H1 (cell line): ENCODE measurements around the gene TSSC4. TPM values are rescaled to one million over a fixed set of nuclear protein-coding genes. Genes with fewer than 3 reads are reported as not detected.

ENCODE experiments used
- CTCF ChIA-PET: fragments of 300-600 bp; sonication (Branson Sonifier 250); formaldehyde crosslinking; loops from one replicate; lab custom pipeline; 2021; ENCODE audit not compliant: partially characterized antibody; lab: Charles Lee
- POLR2A ChIA-PET: fragments of 300-600 bp; sonication (Branson Sonifier 250); formaldehyde crosslinking; loops from one replicate; lab custom pipeline; 2021; ENCODE audit warnings: inconsistent platforms; ENCODE audit not compliant: partially characterized antibody; lab: Charles Lee
- DNase-seq, 2 experiments: peaks; one replicate each; pipeline versions ENCODE4 v3.0.0 to v3.0.0-alpha.2; 2010 to 2022; ENCODE audit warnings: low spot score in 2 of 2, low read depth in 1 of 2, mixed read lengths in 1 of 2
- FAIRE-seq: peaks from 2 replicates; lab custom pipeline; 2011; peaks lifted over from hg19 to GRCh38; lab: Jason Lieb, UNC
- H2AFZ ChIP-seq: 2 replicates; pipeline ENCODE4 v1.8.1; 2012; ENCODE audit warnings: low read length, inconsistent platforms
- H2AK5ac ChIP-seq: 2 replicates; pipeline ENCODE4 v1.6.1; 2013; ENCODE audit warnings: low read depth, low read length
- H2BK120ac ChIP-seq: replicated peaks from 2 replicates; pipeline ENCODE3; 2013; ENCODE audit warnings: low read depth, low read length, inconsistent platforms
- H2BK12ac ChIP-seq: 2 replicates; pipeline ENCODE4 v1.6.1; 2013; ENCODE audit warnings: low read depth, low read length
- H2BK15ac ChIP-seq: 2 replicates; pipeline ENCODE4 v1.6.1; 2013; ENCODE audit warnings: low read length
- H2BK20ac ChIP-seq: 2 replicates; pipeline ENCODE4 v1.6.1; 2013; ENCODE audit warnings: low read length
- H2BK5ac ChIP-seq: 2 replicates; pipeline ENCODE4 v1.6.1; 2013; ENCODE audit warnings: low read depth, low read length
- H3K14ac ChIP-seq: 2 replicates; pipeline ENCODE4 v1.6.1; 2013; ENCODE audit warnings: inconsistent platforms; ENCODE audit not compliant: insufficient read length
- H3K18ac ChIP-seq: 2 replicates; pipeline ENCODE4 v1.6.1; 2013; ENCODE audit warnings: low read length; ENCODE audit errors: extremely low read depth
- H3K23ac ChIP-seq: 2 replicates; pipeline ENCODE4 v1.6.1; 2013; ENCODE audit warnings: inconsistent platforms; ENCODE audit not compliant: insufficient read length
- H3K23me2 ChIP-seq: 2 replicates; pipeline ENCODE4 v1.6.1; 2013; ENCODE audit warnings: low read depth, low read length
- H3K27ac ChIP-seq: 2 replicates; pipeline ENCODE4 v1.6.1; 2011; ENCODE audit warnings: low read depth, low read length, inconsistent platforms
- H3K27me3 ChIP-seq, 4 experiments: replicated peaks in 1 of 4; 1 replicate in 1 of 4; 2 replicates in 3 of 4; pipeline versions ENCODE4 v1.6.1 to v1.8.1; 2011 to 2013; ENCODE audit warnings: low read length in 3 of 4, mild to moderate bottlenecking in 3 of 4, inconsistent platforms in 2 of 4, mixed read lengths in 2 of 4, moderate library complexity in 1 of 4; ENCODE audit not compliant: control insufficient read depth in 3 of 4, insufficient read depth in 3 of 4; ENCODE audit errors: extremely low read depth in 1 of 4
- H3K36me3 ChIP-seq, 4 experiments: 2 replicates each; pipeline versions ENCODE4 v1.6.1 to v1.8.1; 2011 to 2013; ENCODE audit warnings: mild to moderate bottlenecking in 4 of 4, low read length in 3 of 4, moderate library complexity in 2 of 4, control low read depth in 1 of 4, inconsistent platforms in 1 of 4; ENCODE audit not compliant: insufficient read depth in 4 of 4, control insufficient read depth in 2 of 4
- H3K4ac ChIP-seq: replicated peaks from 2 replicates; pipeline ENCODE3; 2013; ENCODE audit warnings: low read length, low read depth, mixed read lengths, inconsistent platforms; ENCODE audit not compliant: insufficient read length
- H3K4me1 ChIP-seq, 4 experiments: replicated peaks in 1 of 4; 1 replicate in 1 of 4; 2 replicates in 3 of 4; pipeline versions ENCODE4 v1.6.1 to v1.8.1; 2011 to 2013; ENCODE audit warnings: low read length in 3 of 4, inconsistent platforms in 2 of 4, mixed read lengths in 1 of 4; ENCODE audit not compliant: insufficient read depth in 4 of 4, control insufficient read depth in 3 of 4
- H3K4me2 ChIP-seq, 2 experiments: 2 replicates each; pipeline versions ENCODE4 v1.6.1 to v1.8.1; 2011 to 2013; ENCODE audit warnings: low read depth in 2 of 2, low read length in 2 of 2, control low read depth in 1 of 2, inconsistent platforms in 1 of 2, mild to moderate bottlenecking in 1 of 2; ENCODE audit not compliant: insufficient read depth in 1 of 2
- H3K4me3 ChIP-seq, 4 experiments: fragments of 200-600, 300-600 bp in 1 of 4; sonication (generic), shearing (Covaris generic), sonication (Bioruptor Twin) in 1 of 4; 2 replicates each; pipeline versions ENCODE4 v1.5.1 to v1.8.1; 2011 to 2016; ENCODE audit warnings: low read length in 4 of 4, low read depth in 3 of 4, control low read depth in 2 of 4, inconsistent platforms in 2 of 4, mild to moderate bottlenecking in 2 of 4, mixed read lengths in 1 of 4, moderate library complexity in 1 of 4; ENCODE audit not compliant: insufficient read depth in 2 of 4; ENCODE audit errors: extremely low read depth in 1 of 4
- H3K56ac ChIP-seq: replicated peaks from 2 replicates; pipeline ENCODE3; 2013; ENCODE audit warnings: low read depth, mild to moderate bottlenecking, mixed read lengths, low read length, inconsistent platforms; ENCODE audit not compliant: insufficient read length
- H3K79me1 ChIP-seq: 2 replicates; pipeline ENCODE4 v1.6.1; 2013; ENCODE audit warnings: low read depth, low read length, control low read depth
- H3K79me2 ChIP-seq, 2 experiments: 2 replicates each; pipeline versions ENCODE4 v1.6.1 to v1.8.1; 2012 to 2013; ENCODE audit warnings: low read length in 2 of 2, mild to moderate bottlenecking in 2 of 2, inconsistent platforms in 1 of 2; ENCODE audit not compliant: insufficient read depth in 2 of 2, control insufficient read depth in 1 of 2
- H3K9ac ChIP-seq, 4 experiments: replicated peaks in 1 of 4; 1 replicate in 1 of 4; 2 replicates in 3 of 4; pipeline versions ENCODE4 v1.6.1 to v1.8.1; 2011 to 2013; ENCODE audit warnings: low read depth in 3 of 4, low read length in 3 of 4, control low read depth in 2 of 4, mild to moderate bottlenecking in 2 of 4, moderate library complexity in 2 of 4, inconsistent platforms in 1 of 4; ENCODE audit errors: extremely low read depth in 1 of 4
- H3K9me3 ChIP-seq, 2 experiments: 2 replicates each; pipeline versions ENCODE4 v1.6.1 to v1.8.1; 2012 to 2013; ENCODE audit warnings: mild to moderate bottlenecking in 2 of 2, moderate library complexity in 2 of 2, control low read depth in 1 of 2, inconsistent platforms in 1 of 2, low read depth in 1 of 2, low read length in 1 of 2, mixed read lengths in 1 of 2; ENCODE audit not compliant: insufficient read depth in 2 of 2
- H4K20me1 ChIP-seq, 2 experiments: replicated peaks in 1 of 2; 2 replicates each; pipeline versions ENCODE3 to v1.8.1; 2011 to 2013; ENCODE audit warnings: inconsistent platforms in 2 of 2, low read length in 2 of 2, mild to moderate bottlenecking in 1 of 2; ENCODE audit not compliant: insufficient read depth in 2 of 2, control insufficient read depth in 1 of 2
- H4K5ac ChIP-seq: 2 replicates; pipeline ENCODE4 v1.6.1; 2013; ENCODE audit warnings: low read length, low read depth, mixed read lengths, inconsistent platforms; ENCODE audit not compliant: insufficient read length
- H4K8ac ChIP-seq: 2 replicates; pipeline ENCODE4 v1.8.0; 2013; ENCODE audit warnings: mild to moderate bottlenecking, moderate library complexity, low read length, inconsistent platforms; ENCODE audit not compliant: insufficient read depth; ENCODE audit errors: extremely low read depth
- H4K91ac ChIP-seq: replicated peaks from 2 replicates; pipeline ENCODE3; 2013; ENCODE audit warnings: low read length, mixed read lengths, inconsistent platforms; ENCODE audit not compliant: insufficient read length
- BACH1 ChIP-seq: IDR thresholded peaks from 2 replicates; pipeline ENCODE4 v1.6.1; 2012; ENCODE audit warnings: low read length, improper control_type of control experiment
- GABPA ChIP-seq: IDR thresholded peaks from 2 replicates; pipeline ENCODE4 v1.6.1; 2011; ENCODE audit warnings: mild to moderate bottlenecking, low read length, moderate library complexity, borderline replicate concordance; ENCODE audit not compliant: insufficient read depth
- JUND ChIP-seq: IDR thresholded peaks from 2 replicates; pipeline ENCODE4 v1.6.1; 2011; ENCODE audit warnings: mild to moderate bottlenecking, improper control_type of control experiment, low read length
- SUZ12 ChIP-seq: fragments of 200-600 bp; sonication (generic); IDR thresholded peaks from 2 replicates; pipeline ENCODE4 v1.6.1; 2012; ENCODE audit warnings: mild to moderate bottlenecking, inconsistent platforms, low read length, moderate library complexity, mixed read lengths
- YY1 ChIP-seq: IDR thresholded peaks from 2 replicates; pipeline ENCODE4 v1.6.1; 2011; ENCODE audit warnings: low read depth, mild to moderate bottlenecking, low read length
- WGBS, 2 experiments: shearing (Covaris generic) in 1 of 2; methylation state at CpG; one replicate each; pipeline versions ENCODE4 v1.1.6 to v1.1.7; 2013 to 2015; ENCODE audit warnings: low lambda C conversion rate in 2 of 2, mixed read lengths in 2 of 2, inconsistent platforms in 1 of 2, low coverage in 1 of 2, missing lambda C conversion rate in 1 of 2; ENCODE audit not compliant: insufficient replicate concordance in 2 of 2, insufficient coverage in 1 of 2, insufficient read length in 1 of 2; ENCODE audit errors: extremely low coverage in 1 of 2, missing lambda C conversion rate in 1 of 2; 5-methylcytosine and 5-hydroxymethylcytosine counted together
- polyA plus RNA-seq, 7 experiments: library from polyadenylated mRNA; depleted of rRNA in 3 of 7; stranded (reverse) in 5 of 7; unstranded in 2 of 7; fragments of >200 nt in 5 of 7; fragments of 200-250 nt in 2 of 7; gene quantifications; 1 replicate in 5 of 7; 2 replicates in 1 of 7; 4 replicates in 1 of 7; pipeline versions ENCODE4 v1.2.1 to v1.2.3, GENCODE V29; 2011 to 2013; ENCODE audit warnings: missing spikeins in 2 of 7, mixed read lengths in 2 of 7
- total RNA-seq: library from RNA; stranded (reverse); fragmentation: NEBNext Ultra II Directional; extraction: Animal tissue kit (Norgen Biotek cat#: 25700); gene quantifications from 2 replicates; pipeline ENCODE4 v1.2.1, GENCODE V29; 2021

TSSC4 gene
- total and polyA plus RNA-seq, 2 of the 8 experiments (the other 6 are each of a cell fraction or from before 2014, with no cell fraction given): 34.0 to 39.3 TPM

GRCh38 chr11:2360081-2360642 lies 40.4 kb upstream of the TSSC4 start:
- no peaks in the 10 kb centered on the region for H3K23me2 ChIP-seq
- no peak overlapping the region for H3K14ac ChIP-seq
- H2AFZ ChIP-seq: no peak overlapping the region
- H2BK20ac ChIP-seq: no peak overlapping the region
- no peak overlapping the region for H2BK5ac ChIP-seq
- H3K56ac ChIP-seq: no peak overlapping the region
- H2BK12ac ChIP-seq: no peak overlapping the region
- WGBS, 2 experiments: 88% methylated on average over 14 of the region's 14 CpGs; no CpG with 5 or more reads in 1 of the 2 experiments
- H3K4me2 ChIP-seq: no peak overlapping the region
- no peaks in the 10 kb centered on the region for H3K36me3 ChIP-seq
- no peak overlapping the region for H3K9ac ChIP-seq
- no peak for FAIRE-seq
- CTCF ChIA-PET: interaction anchor here (1.4 to 1.7 kb wide), 2 partner anchors 47 to 55 kb away, joined by 3 to 10 read pairs; no protein-coding TSS in a partner anchor
- H3K79me2 ChIP-seq: no peaks in the 10 kb centered on the region
- POLR2A ChIA-PET: interaction anchor here (2.8 kb wide), 1 partner anchor 18 kb away, joined by 8 read pairs; no protein-coding TSS in a partner anchor
- H3K4me3 ChIP-seq: no peak overlapping the region
- no peaks in the 10 kb centered on the region for H4K20me1 ChIP-seq
- no peaks in the 10 kb centered on the region for H3K79me1 ChIP-seq
- no peak overlapping the region for H2BK120ac ChIP-seq
- no peak for DNase-seq
- no peak overlapping the region for H2AK5ac ChIP-seq
- H2BK15ac ChIP-seq: no peak overlapping the region
- no peak overlapping the region for H4K5ac ChIP-seq
- H3K27ac ChIP-seq: no peak overlapping the region
- H3K18ac ChIP-seq: no peak overlapping the region
- H3K23ac ChIP-seq: no peak overlapping the region
- no peaks in the 10 kb centered on the region for H3K27me3 ChIP-seq
- H4K91ac ChIP-seq: no peak overlapping the region
- H4K8ac ChIP-seq: no peak overlapping the region
- peaks cover 5 to 17% of the 10 kb centered on the region in 2 experiments; a peak in 2 of 4 replicates for H3K9me3 ChIP-seq
- no peak overlapping the region for H3K4ac ChIP-seq
- H3K4me1 ChIP-seq: no peaks in the 10 kb centered on the region
- TF ChIP-seq GABPA (no peak), JUND (no peak), SUZ12 (no peak), YY1 (no peak), BACH1 (no peak)
